PC-3 (cell line): Measurements from ENCODE around the gene DMRTA2. TPM values are rescaled to one million over a fixed set of nuclear protein-coding genes. Genes with fewer than 3 reads are reported as not detected.

ENCODE experiments used
- ATAC-seq: fragments of 200-7000 bp; cut with Tn5 transposase; 2 replicates; pipeline ENCODE4 v1.9.1; 2020; ENCODE audit warnings: mild to moderate bottlenecking, moderate library complexity
- BruUV-seq: library from RNA; stranded (reverse); fragments of 400-500 nt; replicated peaks from 2 replicates; lab custom pipeline; 2021; lab: Mats Ljungman, UMichigan
- CTCF ChIA-PET: fragments of 300-600 bp; sonication (Branson Sonifier 250); formaldehyde crosslinking; loops from one replicate; lab custom pipeline; 2022; ENCODE audit warnings: antibody characterized with exemption; lab: Charles Lee
- POLR2A ChIA-PET: fragments of 300-600 bp; sonication (Branson Sonifier 250); formaldehyde crosslinking; loops from one replicate; lab custom pipeline; 2022; ENCODE audit warnings: antibody characterized with exemption; ENCODE audit not compliant: unreplicated experiment; lab: Charles Lee
- DNase-seq: peaks from one replicate; pipeline ENCODE4 v3.0.0-alpha.2; 2015
- H2AFZ ChIP-seq: fragments of 300-600 bp; sonication (generic); 2 replicates; pipeline ENCODE4 v1.6.0; 2016; ENCODE audit warnings: antibody characterized with exemption, low read length
- H3F3A ChIP-seq: fragments of 300-600 bp; sonication (generic); one replicate; pipeline ENCODE4 v1.6.0; 2017; ENCODE audit warnings: antibody characterized with exemption, low read length, control low read depth, mild to moderate bottlenecking; ENCODE audit not compliant: unreplicated experiment
- H3K27ac ChIP-seq: fragments of 300-600 bp; sonication (generic); 2 replicates; pipeline ENCODE4 v1.5.1; 2016; ENCODE audit warnings: mild to moderate bottlenecking, low read length
- H3K27me3 ChIP-seq: fragments of 300-600 bp; sonication (generic); 2 replicates; pipeline ENCODE4 v1.6.1; 2016; ENCODE audit warnings: low read length, mixed read lengths
- H3K36me3 ChIP-seq: fragments of 300-600 bp; sonication (generic); 2 replicates; pipeline ENCODE4 v1.6.1; 2016; ENCODE audit warnings: low read depth, mixed run types, low read length, mixed read lengths
- H3K4me1 ChIP-seq: fragments of 300-600 bp; sonication (generic); 2 replicates; pipeline ENCODE4 v1.5.1; 2016; ENCODE audit warnings: low read length; ENCODE audit not compliant: insufficient read depth
- H3K4me2 ChIP-seq: fragments of 300-600 bp; sonication (generic); 2 replicates; pipeline ENCODE4 v1.6.0; 2016; ENCODE audit warnings: low read length
- H3K4me3 ChIP-seq: fragments of 300-600 bp; sonication (generic); 2 replicates; pipeline ENCODE4 v1.5.1; 2016; ENCODE audit warnings: mild to moderate bottlenecking, low read length, mixed read lengths
- H3K79me2 ChIP-seq: fragments of 300-600 bp; sonication (generic); 2 replicates; pipeline ENCODE4 v1.6.1; 2017; ENCODE audit warnings: low read length, mixed read lengths
- H3K9ac ChIP-seq: fragments of 300-600 bp; sonication (generic); 2 replicates; pipeline ENCODE4 v1.6.0; 2016; ENCODE audit warnings: mild to moderate bottlenecking, low read length
- H3K9me2 ChIP-seq: fragments of 300-600 bp; sonication (generic); replicated peaks from 2 replicates; pipeline ENCODE4 v1.6.1; 2016; ENCODE audit warnings: mixed run types, low read length, mixed read lengths
- H3K9me3 ChIP-seq: fragments of 300-600 bp; sonication (generic); 2 replicates; pipeline ENCODE4 v1.6.1; 2016; ENCODE audit warnings: low read length, mixed read lengths
- H4K20me1 ChIP-seq: fragments of 300-600 bp; sonication (generic); 2 replicates; pipeline ENCODE4 v1.6.1; 2016; ENCODE audit warnings: low read length, mixed read lengths
- CTCF ChIP-seq: fragments of 300-600 bp; sonication (generic); conservative IDR thresholded peaks from 2 replicates; pipeline ENCODE4 v1.5.1; 2017; ENCODE audit warnings: antibody characterized with exemption, low read depth, mild to moderate bottlenecking, low read length
- EZH2 ChIP-seq: fragments of 300-600 bp; sonication (generic); IDR thresholded peaks from one replicate; pipeline ENCODE4 v1.6.1; 2017; ENCODE audit warnings: antibody characterized with exemption, mild to moderate bottlenecking, low read length; ENCODE audit not compliant: unreplicated experiment
- intact Hi-C: fragments of 100-400 bp; cut with micrococcal nuclease; formaldehyde crosslinking; loops from 2 replicates; pipeline ENCODE4 v1.9.0; 2023
- total RNA-seq: library from RNA; depleted of rRNA; stranded (reverse); fragments of >200 nt; gene quantifications from 2 replicates; pipeline ENCODE4 v1.2.3, GENCODE V29; 2014

Gene DMRTA2
- total RNA-seq, 1 experiment from 2014 or later: not detected

DNA sequence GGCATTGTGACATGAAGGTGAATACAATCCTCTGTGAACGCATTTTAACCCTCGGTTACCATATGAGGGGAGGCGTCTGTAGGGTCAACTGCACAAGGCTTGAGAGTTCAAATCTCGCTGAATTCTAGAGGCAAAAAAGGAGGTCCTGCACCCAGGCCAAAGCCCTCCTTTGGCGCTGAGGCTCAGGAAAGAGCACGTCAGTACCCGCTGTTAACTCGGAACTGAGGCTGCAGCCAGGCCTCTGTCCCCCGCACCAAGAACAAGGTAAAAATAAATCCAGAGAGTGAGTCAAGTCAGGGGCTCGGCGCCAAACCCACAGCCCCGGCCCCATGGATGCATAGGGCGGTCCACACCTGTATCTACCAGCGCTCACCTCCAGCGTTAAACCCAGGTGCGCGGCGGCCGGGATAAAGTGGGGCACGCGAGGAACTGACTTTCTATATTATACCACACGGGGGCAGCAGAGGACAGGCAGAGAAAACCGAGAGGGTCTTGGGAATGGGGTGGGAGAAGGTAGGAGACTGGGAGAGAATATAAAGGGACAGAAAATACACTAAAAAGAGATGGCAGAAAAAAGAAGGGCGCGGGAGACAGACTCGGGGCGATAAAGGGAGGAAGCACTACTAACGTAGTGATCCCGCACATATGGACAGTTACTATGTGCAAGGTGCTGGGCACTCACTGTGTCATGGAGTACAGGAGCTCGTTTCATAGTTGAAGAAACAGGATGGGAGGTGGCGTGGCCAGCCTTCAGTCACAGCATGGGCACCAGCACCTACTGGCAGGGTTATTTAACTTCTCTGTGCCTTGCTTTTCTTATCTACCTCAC lies 54.9 kb downstream of the DMRTA2 start:
- H3K79me2 ChIP-seq: no peaks in the 10 kb centered on the region
- H3K4me1 ChIP-seq: no peaks in the 10 kb centered on the region
- no peaks in the 10 kb centered on the region for H3K36me3 ChIP-seq
- ATAC-seq (peak; percentile 49), DNase-seq (peak; percentile 23)
- CTCF ChIA-PET: interaction anchor here (0.6 kb wide), 1 partner anchor 337 kb away, joined by 3 read pairs; no protein-coding TSS in a partner anchor
- no peak overlapping the region for H3K9ac ChIP-seq
- no peaks in the 10 kb centered on the region for H3K9me3 ChIP-seq
- TF ChIP-seq EZH2 (no peak), CTCF (peak; percentile 57)
- POLR2A ChIA-PET: no interaction called here
- intact Hi-C loops: loop anchor here (1.0 kb wide), 1 partner anchor 237 kb away; no protein-coding TSS in a partner anchor
- no peaks in the 10 kb centered on the region for H4K20me1 ChIP-seq
- no peak overlapping the region for H2AFZ ChIP-seq
- H3K27me3 ChIP-seq: no peaks in the 10 kb centered on the region
- H3K4me3 ChIP-seq: no peak overlapping the region
- no peak overlapping the region for H3K27ac ChIP-seq
- no peaks in the 10 kb centered on the region for H3K9me2 ChIP-seq
- no peak overlapping the region for H3K4me2 ChIP-seq
- no TSS peak for BruUV-seq
- H3F3A ChIP-seq: no peaks in the 10 kb centered on the region
